ENCODE data around the gene SCNM1.

DNA sequence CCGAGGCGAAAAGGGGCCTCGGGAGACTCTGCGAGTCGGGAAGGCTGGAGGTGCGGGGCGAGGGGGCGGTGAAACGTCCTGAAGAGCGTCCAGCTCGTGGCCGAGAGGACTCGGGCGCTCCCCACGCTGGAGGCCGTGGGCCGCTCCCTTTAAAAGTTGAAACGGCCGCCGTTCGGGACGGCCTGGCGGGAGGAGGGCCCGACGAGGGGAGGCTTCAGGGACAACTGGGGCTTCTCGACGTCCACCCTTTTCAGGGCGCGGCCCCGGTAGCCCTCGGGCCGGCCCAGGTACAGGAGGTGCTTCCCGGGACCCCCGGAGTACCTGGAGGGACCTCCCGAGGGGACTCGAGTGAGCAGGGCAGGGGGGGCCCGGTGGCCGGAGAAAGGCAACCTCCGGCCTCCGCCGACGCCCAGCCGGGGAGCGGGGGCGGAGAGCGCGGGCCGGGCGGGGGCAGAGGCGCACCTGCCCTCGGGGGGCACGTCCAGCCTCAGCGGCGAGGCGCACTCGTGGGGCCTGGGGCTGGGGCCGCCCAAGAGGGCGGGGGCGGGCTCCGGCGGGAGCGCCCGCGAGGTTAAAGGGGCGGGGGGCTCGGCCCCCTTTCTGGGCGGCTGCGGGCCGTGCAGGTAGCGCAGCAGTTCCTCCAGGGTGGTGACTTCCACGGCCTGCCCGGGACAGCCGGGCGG, 33.5 kb upstream of the SCNM1 start:
- no peak for TF ChIP-seq CTCF (IDR thresholded peaks at IDR 0.05)
- no peak for TF ChIP-seq POLR2A (IDR thresholded peaks at IDR 0.05)
